ENCODE measurements around the gene MLLT10.

MLLT10 gene

DNA sequence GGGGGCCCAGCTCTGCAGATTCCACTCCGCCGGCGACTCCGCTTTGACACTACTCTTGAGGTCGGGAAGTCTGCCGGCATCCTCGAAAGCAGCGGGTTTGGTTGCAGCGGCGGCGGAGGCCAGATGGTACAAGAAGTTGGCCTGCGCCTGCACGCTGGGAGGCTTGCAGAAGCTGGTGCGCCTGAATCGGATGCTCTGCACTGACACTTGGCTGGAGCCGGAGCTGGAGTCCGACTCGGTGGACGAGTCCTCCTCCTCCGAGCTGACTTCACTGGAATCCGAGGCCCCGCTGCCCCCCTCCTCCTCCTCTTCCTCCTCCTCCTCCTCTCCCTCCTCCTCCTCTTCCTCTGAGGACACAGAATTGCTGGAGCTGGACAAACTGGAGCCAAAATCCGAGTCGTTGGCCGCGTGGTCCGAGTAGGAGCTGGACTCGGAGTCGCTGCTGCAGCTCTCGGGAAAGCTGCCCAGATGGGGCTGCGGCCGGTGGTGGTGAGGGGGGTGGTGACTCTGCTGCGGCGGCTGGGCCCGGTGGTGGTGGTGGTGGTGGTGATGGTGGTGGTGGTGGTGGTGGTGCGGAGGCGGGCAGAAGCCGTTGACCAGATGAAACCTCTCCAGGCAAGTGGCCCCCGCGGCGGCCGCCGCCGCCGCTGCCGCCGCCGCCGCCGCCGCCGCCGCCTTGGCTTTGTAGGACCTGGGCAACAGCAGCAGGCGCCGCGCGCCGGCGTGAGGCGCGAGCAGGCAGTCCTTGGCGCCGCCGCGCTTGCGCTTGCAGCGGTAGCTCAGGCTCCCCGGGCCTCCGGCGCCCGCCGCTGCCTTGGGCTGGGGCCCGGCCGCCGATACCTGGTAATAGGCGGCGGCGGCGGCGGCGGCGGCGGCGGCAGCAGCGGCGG lies 17.5 kb upstream of the MLLT10 start:
- DNase-seq: peak in 32 of 56 donors; percentile 30 to 77 (median 62)

DNA sequence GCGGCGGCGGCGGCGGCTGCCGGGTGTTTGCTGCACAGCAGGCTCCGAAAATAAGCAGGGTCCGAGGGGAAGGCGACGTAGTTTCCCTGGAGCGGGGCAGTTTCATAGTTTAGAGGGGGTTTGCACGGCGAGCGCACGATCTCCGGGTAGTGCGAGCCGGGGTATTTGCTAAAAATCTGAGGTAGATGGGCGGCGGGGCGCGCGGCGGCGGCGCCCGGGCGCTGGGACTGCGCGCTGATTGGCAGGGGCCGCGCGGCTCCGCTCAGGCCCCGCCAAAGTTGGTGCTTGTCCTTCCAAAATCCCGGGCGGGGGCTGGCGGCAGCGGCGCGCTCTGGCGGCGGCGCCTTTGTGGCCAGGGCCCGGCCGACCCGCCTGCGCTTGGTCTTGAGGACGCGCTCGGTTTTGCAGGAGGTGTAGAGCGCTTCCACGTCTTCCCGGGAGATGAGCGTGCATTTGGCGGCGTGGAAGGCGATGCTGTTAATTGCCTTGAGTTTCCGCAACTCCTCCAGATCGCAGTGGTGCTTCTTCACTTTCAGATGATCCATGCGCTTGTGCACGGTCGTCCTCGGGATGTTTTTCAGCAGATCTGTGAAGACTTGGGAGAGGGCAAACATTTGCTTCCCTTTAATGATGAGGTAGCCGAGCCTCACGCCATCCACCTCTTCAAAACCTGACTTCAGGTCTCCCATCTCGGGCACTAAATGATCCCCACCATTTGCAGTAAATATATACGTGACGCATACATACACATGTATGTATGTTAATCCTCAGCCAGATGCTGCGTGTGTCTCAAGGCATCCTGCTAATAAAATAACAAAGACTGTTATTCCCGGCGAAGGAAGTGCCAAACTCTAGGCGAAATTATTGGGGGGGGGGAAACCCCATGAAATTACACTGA lies 16.6 kb upstream of the MLLT10 start:
- DNase-seq: peak in 21 of 56 donors; percentile 29 to 67 (median 47)

DNA sequence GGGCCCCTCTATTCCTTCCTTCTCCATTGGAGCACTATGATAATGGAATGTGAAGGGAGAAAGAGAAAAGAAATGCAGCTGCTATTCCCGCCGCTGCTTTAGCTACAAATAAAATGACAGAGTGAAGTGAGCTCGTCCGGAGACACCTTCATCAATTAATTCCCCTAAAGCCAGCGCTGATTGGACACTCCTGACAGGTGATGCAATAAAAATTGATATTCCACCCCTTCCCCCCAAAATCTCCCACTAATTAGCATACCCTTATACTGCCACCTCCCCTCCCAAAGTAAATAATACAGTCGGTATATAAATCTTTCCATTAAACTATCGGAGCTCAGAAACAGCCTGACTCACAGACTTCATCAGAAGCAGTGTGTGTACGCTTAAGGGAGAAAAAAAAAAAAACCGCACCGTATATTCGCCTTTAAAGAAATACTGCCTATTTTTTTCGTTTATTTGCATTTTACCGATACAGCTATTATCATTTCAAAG lies 15.8 kb upstream of the MLLT10 start:
- peak in 2 of 56 donors; percentile 16 to 40 for DNase-seq

GRCh38 chr10:21518641-21519396 lies 15.2 kb upstream of the MLLT10 start:
- DNase-seq: peak in 2 of 56 donors; percentile 16 to 23

- DNase-seq: no peak
Measured at GRCh38 chr10:21519397-21519933, 14.6 kb upstream of the MLLT10 start.

- DNase-seq: no peak
Measured at GRCh38 chr10:21519941-21520436, 14.0 kb upstream of the MLLT10 start.

DNA sequence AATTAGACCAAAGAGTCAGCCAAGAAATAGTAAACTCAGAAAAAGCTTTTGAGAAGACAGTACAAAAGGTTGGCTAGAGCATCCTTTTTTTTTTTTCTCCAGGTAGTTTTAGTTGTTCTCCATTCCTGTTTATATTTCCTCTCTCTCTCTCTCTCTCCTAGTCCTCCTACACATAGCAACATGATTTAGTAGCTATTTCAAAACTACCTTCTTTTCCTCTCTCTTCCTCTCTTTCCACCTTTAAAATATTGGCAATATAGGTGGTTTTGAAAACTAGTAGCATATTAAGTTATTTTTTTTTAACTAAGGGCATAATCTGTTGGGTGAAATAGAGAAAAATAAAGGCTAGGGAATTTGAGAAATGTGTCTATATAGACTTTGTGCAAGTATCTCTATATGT lies 13.5 kb upstream of the MLLT10 start:
- no peak for DNase-seq

GRCh38 chr10:21520949-21521348 lies 13.1 kb upstream of the MLLT10 start:
- no peak for DNase-seq

DNA sequence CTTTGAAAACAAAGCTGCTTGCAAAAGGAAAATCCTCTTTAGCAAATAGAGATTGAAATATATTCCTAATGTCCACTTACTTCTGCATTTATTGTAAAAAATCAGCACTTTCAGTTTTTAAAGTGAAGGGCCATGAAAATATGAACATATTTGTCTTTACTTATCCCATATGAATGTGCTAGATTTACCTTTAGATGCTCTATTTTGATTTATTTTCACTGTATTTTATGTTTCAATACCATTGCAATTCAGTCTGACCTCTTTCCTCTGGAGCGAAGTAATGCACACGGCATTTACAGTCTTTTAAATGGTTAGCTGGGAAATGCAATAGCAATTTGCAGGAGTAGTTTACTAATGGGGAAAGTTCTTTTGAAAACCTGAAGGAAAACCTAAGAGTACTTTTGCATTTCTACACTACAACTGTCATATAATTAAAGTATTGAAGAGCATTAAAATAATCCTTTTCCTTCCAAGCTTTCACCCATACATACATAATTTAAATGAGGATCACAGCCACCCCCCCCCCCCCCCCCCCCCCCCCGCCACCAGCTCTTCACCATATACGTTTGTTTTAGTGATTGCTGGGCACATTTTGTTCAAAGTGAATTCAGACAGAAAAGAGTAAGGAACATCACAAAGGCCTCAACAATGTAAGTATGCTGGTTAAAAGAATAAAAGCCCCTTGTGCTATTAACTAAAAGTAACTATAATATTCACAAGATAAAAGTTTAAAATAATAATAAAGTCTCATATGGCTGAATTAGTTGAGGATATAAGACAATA lies 12.1 kb upstream of the MLLT10 start:
- no peak for DNase-seq

GRCh38 chr10:21522631-21523406 lies 11.2 kb upstream of the MLLT10 start:
- no peak for DNase-seq

GRCh38 chr10:21523557-21524008 lies 10.4 kb upstream of the MLLT10 start:
- DNase-seq: peak in 3 of 56 donors; percentile 16 to 28 (median 17)

GRCh38 chr10:21524131-21524525 lies 9.9 kb upstream of the MLLT10 start:
- no peak for DNase-seq

DNA sequence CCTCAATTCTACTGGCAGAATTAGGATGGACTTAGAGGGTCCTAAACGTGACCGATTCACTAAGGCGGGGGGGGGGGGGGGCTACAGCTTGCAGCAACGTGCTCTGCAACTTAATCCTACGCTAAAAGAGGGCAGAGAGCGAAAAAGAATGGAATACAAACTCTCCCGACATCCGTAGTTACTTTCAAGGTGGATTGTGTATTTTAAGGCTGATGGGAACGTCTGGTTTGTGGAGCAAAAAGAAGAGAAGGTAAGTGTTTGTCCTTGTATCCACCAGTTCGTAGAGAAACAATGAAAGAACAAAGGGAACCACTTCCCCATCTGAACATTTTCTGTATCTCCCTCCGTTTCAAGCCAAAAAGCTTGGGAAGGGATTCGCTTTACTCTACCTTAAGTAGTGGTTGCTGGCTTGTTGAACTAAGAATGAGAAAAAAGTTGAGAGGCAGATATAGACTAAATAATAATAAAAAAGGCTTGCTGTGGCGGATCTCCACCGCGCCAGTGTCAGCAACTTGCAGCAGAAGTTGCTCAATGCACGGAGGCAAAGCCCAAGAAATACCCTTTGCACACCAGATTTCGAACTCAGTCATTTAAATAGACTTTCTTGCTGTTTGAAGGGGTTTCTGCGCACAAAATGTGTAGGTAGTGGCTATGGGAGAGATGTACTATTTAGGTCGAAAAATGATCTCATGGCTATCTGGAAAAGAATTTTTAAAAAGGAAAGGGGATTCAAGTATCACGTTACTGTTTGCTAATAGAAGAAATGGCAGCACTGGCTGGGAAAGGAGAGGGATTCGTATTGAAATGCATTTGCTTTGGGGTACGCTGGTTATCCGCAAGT lies 9.3 kb upstream of the MLLT10 start:
- peak in 7 of 56 donors; percentile 15 to 62 (median 32) for DNase-seq

DNA sequence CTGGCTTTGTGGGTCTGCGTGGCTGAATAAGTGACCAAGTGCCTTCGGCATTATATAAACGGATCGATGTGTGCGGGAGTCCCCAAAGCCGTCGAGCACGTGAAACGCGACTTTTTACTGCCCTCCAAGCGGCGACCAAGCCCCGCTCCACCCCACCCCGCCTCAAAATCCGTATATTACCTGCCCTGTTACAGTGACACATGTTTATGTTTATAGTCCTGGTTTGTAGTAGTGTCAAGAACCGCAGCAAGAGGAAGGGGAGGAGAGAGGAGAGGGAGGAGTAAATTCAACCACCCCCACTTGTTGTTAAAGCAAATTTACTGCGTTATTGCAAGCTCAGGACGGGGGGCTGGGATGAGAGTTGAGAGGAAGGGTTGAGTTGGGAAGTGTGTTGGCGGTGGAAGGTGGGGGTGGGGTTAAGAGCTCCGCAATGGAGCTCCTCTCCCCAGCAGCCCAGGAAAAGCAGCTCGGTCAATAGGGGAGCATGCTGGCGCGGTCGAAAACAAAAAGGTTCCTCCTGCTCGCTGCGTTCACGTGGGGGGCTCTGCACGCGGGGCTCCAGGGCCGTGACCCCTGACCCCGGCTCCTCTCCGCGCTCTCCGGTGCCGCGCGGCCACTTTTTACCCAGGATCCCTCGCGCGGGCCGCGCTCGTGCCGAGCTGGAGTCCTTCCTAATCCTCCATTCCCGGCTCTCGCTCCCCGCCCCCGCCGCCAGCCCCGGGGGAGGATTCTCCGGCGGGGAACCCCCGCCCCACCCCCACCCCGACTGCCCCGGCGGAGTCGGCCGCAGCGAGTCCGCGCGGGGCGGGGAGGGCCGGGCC lies 8.5 kb upstream of the MLLT10 start, which contains the start of gene SKIDA1:
Gene SKIDA1 (minus strand): TSS at position 316 of the 821 bp plus-strand sequence. CDS start 7,860 bp downstream, outside the sequence.
- peak in 50 of 56 donors; percentile 47 to 89 (median 78) for DNase-seq

- DNase-seq: peak in 50 of 56 donors; percentile 31 to 89 (median 78)
Measured at GRCh38 chr10:21526188-21526859, 7.7 kb upstream of the MLLT10 start.

All from amygdala (tissue), 56 donors.